Hematopoietic multipotent progenitor cell (in vitro differentiated cells): ENCODE data around the gene PHETA1. TPM values are rescaled to one million over a fixed set of nuclear protein-coding genes. Genes with fewer than 3 reads are reported as not detected.

Experiments used
- DNase-seq, 3 donors: peaks; one replicate each; pipeline ENCODE4 v3.0.0-alpha.2; 2011 to 2015; ENCODE audit warnings: low read depth in 2 of 3, low spot score in 2 of 3
- total RNA-seq: library from RNA; depleted of rRNA; stranded (reverse); fragments of >200 nt; gene quantifications from one replicate; pipeline ENCODE4 v1.2.3, GENCODE V29; 2012

PHETA1 gene
- 11.0 TPM for total RNA-seq

GRCh38 chr12:111368788-111369495 lies at the start of gene PHETA1:
PHETA1 (minus strand) TSS chr12:111369095; CDS start chr12:111363427, 5,668 bp downstream.
- DNase-seq = peak; percentile 19 to 70 (median 66)

- DNase-seq = no peak
Measured at GRCh38 chr12:111418594-111418880, 49.6 kb upstream of the PHETA1 start.

GRCh38 chr12:111417784-111418593 lies 49.1 kb upstream of the PHETA1 start:
- no peak for DNase-seq

GRCh38 chr12:111417290-111417689 lies 48.4 kb upstream of the PHETA1 start:
- no peak for DNase-seq

GRCh38 chr12:111414711-111415252 lies 45.9 kb upstream of the PHETA1 start:
- no peak for DNase-seq

GRCh38 chr12:111413442-111414086 lies 44.7 kb upstream of the PHETA1 start:
- no peak for DNase-seq

GRCh38 chr12:111412830-111413441 lies 44.0 kb upstream of the PHETA1 start:
- no peak for DNase-seq

- peak in 1 of 3 donors; percentile 45 for DNase-seq
Measured at GRCh38 chr12:111412007-111412829, 43.3 kb upstream of the PHETA1 start.

GRCh38 chr12:111411185-111411764 lies 42.4 kb upstream of the PHETA1 start:
- DNase-seq = no peak

GRCh38 chr12:111410431-111411184 lies 41.7 kb upstream of the PHETA1 start:
- DNase-seq = no peak

GRCh38 chr12:111409780-111410430 lies 41.0 kb upstream of the PHETA1 start:
- DNase-seq = peak in 1 of 3 donors; percentile 70

- no peak for DNase-seq
Measured at GRCh38 chr12:111409403-111409779, 40.5 kb upstream of the PHETA1 start.

- DNase-seq = no peak
Measured at GRCh38 chr12:111408686-111409402, 39.9 kb upstream of the PHETA1 start.

GRCh38 chr12:111408116-111408440 lies 39.2 kb upstream of the PHETA1 start:
- no peak for DNase-seq

- DNase-seq = no peak
Measured at GRCh38 chr12:111407377-111408115, 38.7 kb upstream of the PHETA1 start.

GRCh38 chr12:111406474-111407376 lies 37.8 kb upstream of the PHETA1 start:
- DNase-seq = peak in 1 of 3 donors; percentile 29
